LoVo (cell line): ENCODE measurements around the gene C20orf141.
"Not testable (repeated sequence)": the region's sequence is repeated elsewhere in the genome, so short reads cannot be mapped to it uniquely, and the experiment has no call there.

ENCODE experiments used
- DNase-seq: peaks from one replicate; pipeline ENCODE4 v3.0.0-alpha.2; 2016; ENCODE audit warnings: low spot score

The C20orf141 gene

GRCh38 chr20:2820896-2821869, 6.4 kb downstream of the C20orf141 start:
- no peak for DNase-seq

GRCh38 chr20:2822073-2822472, 7.3 kb downstream of the C20orf141 start:
- DNase-seq: no peak

GRCh38 chr20:2825761-2826160, 11.0 kb downstream of the C20orf141 start:
- DNase-seq: no peak

- DNase-seq: no peak
Measured at GRCh38 chr20:2826655-2827054, 11.9 kb downstream of the C20orf141 start.

- DNase-seq: no peak
Measured at GRCh38 chr20:2829376-2829775, 14.6 kb downstream of the C20orf141 start.

GRCh38 chr20:2831206-2831605, 16.4 kb downstream of the C20orf141 start:
- DNase-seq: not testable (repeated sequence)

- no peak for DNase-seq
Measured at GRCh38 chr20:2833761-2834160, 19.0 kb downstream of the C20orf141 start.

GRCh38 chr20:2834401-2835110, 19.8 kb downstream of the C20orf141 start:
- no peak for DNase-seq

GRCh38 chr20:2835331-2835796, 20.6 kb downstream of the C20orf141 start:
- no peak for DNase-seq

GRCh38 chr20:2836035-2836434, 21.2 kb downstream of the C20orf141 start:
- no peak for DNase-seq

- no peak for DNase-seq
Measured at GRCh38 chr20:2837221-2837960, 22.6 kb downstream of the C20orf141 start.

GRCh38 chr20:2838170-2838797, 23.5 kb downstream of the C20orf141 start:
- DNase-seq: no peak

- no peak for DNase-seq
Measured at GRCh38 chr20:2838847-2839671, 24.3 kb downstream of the C20orf141 start.

GRCh38 chr20:2839732-2840137, 24.9 kb downstream of the C20orf141 start:
- DNase-seq: no peak

GRCh38 chr20:2840138-2840966, 25.6 kb downstream of the C20orf141 start, which contains the start of the genes PCED1A and VPS16:
PCED1A (minus strand) TSS chr20:2840655; CDS start chr20:2839912, 743 bp downstream.
VPS16 (plus strand) TSS chr20:2840745; CDS start chr20:2840775, 30 bp downstream.
- peak; percentile 86 for DNase-seq

- peak; percentile 23 for DNase-seq
Measured at GRCh38 chr20:2840967-2841531, 26.3 kb downstream of the C20orf141 start.

GRCh38 chr20:2845607-2846006, 30.8 kb downstream of the C20orf141 start:
- DNase-seq: no peak

GRCh38 chr20:2846698-2847097, 31.9 kb downstream of the C20orf141 start:
- no peak for DNase-seq

GRCh38 chr20:2847802-2848201, 33.0 kb downstream of the C20orf141 start:
- DNase-seq: no peak
